H9 (cell line): Measurements from ENCODE around the gene SHH. TPM values are rescaled to one million over a fixed set of nuclear protein-coding genes. Genes with fewer than 3 reads are reported as not detected.

Source experiments
- DNase-seq: peaks from one replicate; pipeline ENCODE4 v3.0.0-alpha.2; 2017
- H2AFZ ChIP-seq: one replicate; pipeline ENCODE4 v1.6.1; 2013; ENCODE audit warnings: mild to moderate bottlenecking, low read length, control low read depth, moderate library complexity
- H2AK5ac ChIP-seq: 2 replicates; pipeline ENCODE4 v1.6.1; 2013; ENCODE audit warnings: low read length, control low read depth, mixed read lengths; ENCODE audit not compliant: insufficient read length
- H2BK120ac ChIP-seq: one replicate; pipeline ENCODE4 v1.6.1; 2013; ENCODE audit warnings: low read depth, mild to moderate bottlenecking, low read length, control low read depth, inconsistent platforms; ENCODE audit not compliant: poor library complexity, severe bottlenecking
- H2BK12ac ChIP-seq: 2 replicates; pipeline ENCODE4 v1.6.1; 2013; ENCODE audit warnings: low read length, control low read depth, mixed read lengths, low read depth; ENCODE audit not compliant: insufficient read length
- H2BK15ac ChIP-seq: 2 replicates; pipeline ENCODE4 v1.6.1; 2013; ENCODE audit warnings: low read depth, low read length, control low read depth
- H2BK20ac ChIP-seq: one replicate; pipeline ENCODE4 v1.6.1; 2013; ENCODE audit warnings: low read depth, mild to moderate bottlenecking, low read length, control low read depth, inconsistent platforms; ENCODE audit not compliant: poor library complexity, severe bottlenecking
- H2BK5ac ChIP-seq: 2 replicates; pipeline ENCODE4 v1.6.1; 2013; ENCODE audit warnings: low read length, control low read depth, mixed read lengths; ENCODE audit not compliant: insufficient read length
- H3K14ac ChIP-seq: 2 replicates; pipeline ENCODE4 v1.6.1; 2013; ENCODE audit warnings: low read length, control low read depth; ENCODE audit not compliant: insufficient read depth
- H3K18ac ChIP-seq: 2 replicates; pipeline ENCODE4 v1.6.1; 2013; ENCODE audit warnings: low read depth, mild to moderate bottlenecking, mixed read lengths, low read length, control low read depth; ENCODE audit not compliant: insufficient read length
- H3K23ac ChIP-seq: 2 replicates; pipeline ENCODE4 v1.6.1; 2013; ENCODE audit warnings: low read length, control low read depth, mixed read lengths, low read depth; ENCODE audit not compliant: insufficient read length
- H3K23me2 ChIP-seq: 2 replicates; pipeline ENCODE4 v1.6.1; 2013; ENCODE audit warnings: low read depth, mild to moderate bottlenecking, mixed read lengths, low read length, control low read depth; ENCODE audit not compliant: insufficient read length, poor library complexity, severe bottlenecking
- H3K27ac ChIP-seq: 2 replicates; pipeline ENCODE4 v1.5.1; 2013; ENCODE audit warnings: low read length, control low read depth, mixed read lengths, low read depth; ENCODE audit not compliant: insufficient read length
- H3K27me3 ChIP-seq: 2 replicates; pipeline ENCODE4 v1.6.1; 2013; ENCODE audit warnings: low read length, control low read depth, inconsistent platforms; ENCODE audit not compliant: insufficient read depth
- H3K4ac ChIP-seq: 2 replicates; pipeline ENCODE4 v1.6.1; 2013; ENCODE audit warnings: low read depth, mild to moderate bottlenecking, control low read depth, inconsistent platforms, low read length, moderate library complexity
- H3K4me1 ChIP-seq: 2 replicates; pipeline ENCODE4 v1.6.1; 2013; ENCODE audit warnings: low read length, control low read depth, inconsistent platforms; ENCODE audit not compliant: insufficient read depth
- H3K4me2 ChIP-seq: 2 replicates; pipeline ENCODE4 v1.6.1; 2013; ENCODE audit warnings: low read length, control low read depth, mixed read lengths; ENCODE audit not compliant: insufficient read length, insufficient read depth
- H3K56ac ChIP-seq: 2 replicates; pipeline ENCODE4 v1.6.1; 2013; ENCODE audit warnings: low read depth, mild to moderate bottlenecking, mixed read lengths, low read length, control low read depth; ENCODE audit not compliant: insufficient read length
- H3K79me1 ChIP-seq: 2 replicates; pipeline ENCODE4 v1.6.1; 2013; ENCODE audit warnings: low read depth, mild to moderate bottlenecking, moderate library complexity, low read length, control low read depth, inconsistent platforms; ENCODE audit not compliant: insufficient read depth, poor library complexity, severe bottlenecking
- H3K79me2 ChIP-seq: 2 replicates; pipeline ENCODE4 v1.6.1; 2013; ENCODE audit warnings: low read length, control low read depth, inconsistent platforms; ENCODE audit not compliant: insufficient read depth
- H3K9ac ChIP-seq: 2 replicates; pipeline ENCODE4 v1.6.1; 2013; ENCODE audit warnings: low read length, control low read depth, mixed read lengths; ENCODE audit not compliant: insufficient read length; ENCODE audit errors: extremely low read depth
- H3K9me3 ChIP-seq: one replicate; pipeline ENCODE4 v1.6.1; 2013; ENCODE audit warnings: low read depth, low read length, inconsistent platforms; ENCODE audit not compliant: control insufficient read depth
- H3T11ph ChIP-seq: one replicate; pipeline ENCODE4 v1.6.1; 2013; ENCODE audit warnings: mild to moderate bottlenecking, low read length, control low read depth, inconsistent platforms
- H4K20me1 ChIP-seq: one replicate; pipeline ENCODE4 v1.6.1; 2013; ENCODE audit not compliant: control insufficient read depth, insufficient read length, insufficient read depth
- H4K5ac ChIP-seq: 2 replicates; pipeline ENCODE4 v1.6.1; 2013; ENCODE audit warnings: low read depth, mild to moderate bottlenecking, mixed read lengths, low read length, control low read depth; ENCODE audit not compliant: insufficient read length
- H4K8ac ChIP-seq: replicated peaks from 2 replicates; pipeline ENCODE4 v1.6.1; 2013; ENCODE audit warnings: low read length, control low read depth, mixed read lengths, low read depth; ENCODE audit not compliant: insufficient read length
- H4K91ac ChIP-seq: 2 replicates; pipeline ENCODE4 v1.6.1; 2013; ENCODE audit warnings: low read depth, mild to moderate bottlenecking, moderate library complexity, mixed read lengths, low read length, control low read depth; ENCODE audit not compliant: insufficient read length
- H3K27ac Mint-ChIP-seq, 3 experiments: 2 replicates in 2 of 3; 3 replicates in 1 of 3; pipeline ENCODE4 v1.8.0; 2020 to 2021; ENCODE audit warnings: mixed read lengths in 3 of 3, mild to moderate bottlenecking in 1 of 3, moderate library complexity in 1 of 3
- H3K27me3 Mint-ChIP-seq: 2 replicates; pipeline ENCODE4 v1.8.0; 2021; ENCODE audit warnings: low read depth, mild to moderate bottlenecking, moderate library complexity, mixed read lengths
- H3K36me3 Mint-ChIP-seq, 3 experiments: 2 replicates in 2 of 3; 3 replicates in 1 of 3; pipeline ENCODE4 v1.8.0; 2020 to 2021; ENCODE audit warnings: low read depth in 3 of 3, mixed read lengths in 3 of 3; ENCODE audit not compliant: insufficient read depth in 1 of 3
- H3K4me1 Mint-ChIP-seq, 2 experiments: 2 replicates each; pipeline ENCODE4 v1.8.0; 2020; ENCODE audit warnings: mixed read lengths in 2 of 2
- H3K4me3 Mint-ChIP-seq, 2 experiments: 2 replicates in 1 of 2; 3 replicates in 1 of 2; pipeline ENCODE4 v1.8.0; 2020 to 2021; ENCODE audit warnings: mild to moderate bottlenecking in 2 of 2, mixed read lengths in 2 of 2, moderate library complexity in 1 of 2
- H3K9me3 Mint-ChIP-seq, 2 experiments: 2 replicates in 1 of 2; 3 replicates in 1 of 2; pipeline ENCODE4 v1.8.0; 2020; ENCODE audit warnings: mild to moderate bottlenecking in 2 of 2, mixed read lengths in 2 of 2, moderate library complexity in 1 of 2
- WGBS: extraction: QIAGEN DNeasy Blood & Tissue Kit; methylation state at CpG from one replicate; pipeline ENCODE4 v1.1.7; 2013; ENCODE audit warnings: missing lambda C conversion rate, low lambda C conversion rate, mixed read lengths; ENCODE audit not compliant: insufficient read length; ENCODE audit errors: extremely low coverage; 5-methylcytosine and 5-hydroxymethylcytosine counted together
- total RNA-seq: library from RNA; stranded (reverse); gene quantifications from 2 replicates; pipeline ENCODE4 v1.2.1, GENCODE V29; 2021
- TF ChIP-seq, protein P1 (sequence below): fragments of 200-600 bp; sonication (generic); conservative IDR thresholded peaks from 3 replicates; pipeline ENCODE4 v1.8.0; 2021; ENCODE audit warnings: antibody characterized with exemption, mild to moderate bottlenecking

Gene SHH
- total RNA-seq, 1 experiment from 2014 or later: 0.07 TPM

- no peaks in the 10 kb centered on the region for H3K79me1 ChIP-seq
- H3K27ac ChIP-seq: no peak overlapping the region
- Mint-ChIP-seq H3K4me3 (no peak overlapping the region), H3K9me3 (peaks cover 2 to 8% of the 10 kb centered on the region in 2 experiments; a peak in 2 of 5 replicates), H3K36me3 (peaks cover 0 to 3% (median 0%) of the 10 kb centered on the region in 3 experiments; a peak in 3 of 7 replicates), H3K4me1 (peaks cover 0 to 3% of the 10 kb centered on the region in 2 experiments; a peak in 2 of 4 replicates), H3K27ac (no peak overlapping the region), H3K27me3 (peaks cover 69% of the 10 kb centered on the region)
- H4K8ac ChIP-seq: no peak overlapping the region
- H2BK20ac ChIP-seq: no peak overlapping the region
- H4K20me1 ChIP-seq: no peaks in the 10 kb centered on the region
- H3K23ac ChIP-seq: no peak overlapping the region
- H2BK12ac ChIP-seq: no peak overlapping the region
- H3K27me3 ChIP-seq: peaks cover 23% of the 10 kb centered on the region; the same call in 1 of the 2 replicates
- no peak overlapping the region for H3K14ac ChIP-seq
- no peaks in the 10 kb centered on the region for H3K9me3 ChIP-seq
- no peak overlapping the region for H2AK5ac ChIP-seq
- TF ChIP-seq, protein P1, sequence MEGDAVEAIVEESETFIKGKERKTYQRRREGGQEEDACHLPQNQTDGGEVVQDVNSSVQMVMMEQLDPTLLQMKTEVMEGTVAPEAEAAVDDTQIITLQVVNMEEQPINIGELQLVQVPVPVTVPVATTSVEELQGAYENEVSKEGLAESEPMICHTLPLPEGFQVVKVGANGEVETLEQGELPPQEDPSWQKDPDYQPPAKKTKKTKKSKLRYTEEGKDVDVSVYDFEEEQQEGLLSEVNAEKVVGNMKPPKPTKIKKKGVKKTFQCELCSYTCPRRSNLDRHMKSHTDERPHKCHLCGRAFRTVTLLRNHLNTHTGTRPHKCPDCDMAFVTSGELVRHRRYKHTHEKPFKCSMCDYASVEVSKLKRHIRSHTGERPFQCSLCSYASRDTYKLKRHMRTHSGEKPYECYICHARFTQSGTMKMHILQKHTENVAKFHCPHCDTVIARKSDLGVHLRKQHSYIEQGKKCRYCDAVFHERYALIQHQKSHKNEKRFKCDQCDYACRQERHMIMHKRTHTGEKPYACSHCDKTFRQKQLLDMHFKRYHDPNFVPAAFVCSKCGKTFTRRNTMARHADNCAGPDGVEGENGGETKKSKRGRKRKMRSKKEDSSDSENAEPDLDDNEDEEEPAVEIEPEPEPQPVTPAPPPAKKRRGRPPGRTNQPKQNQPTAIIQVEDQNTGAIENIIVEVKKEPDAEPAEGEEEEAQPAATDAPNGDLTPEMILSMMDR: no peak; the same call in 2 of the 3 replicates
- no peak overlapping the region for H3K18ac ChIP-seq
- H2BK5ac ChIP-seq: no peak overlapping the region
- no peak overlapping the region for H2BK15ac ChIP-seq
- no peaks in the 10 kb centered on the region for H3K79me2 ChIP-seq
- no peak overlapping the region for H2BK120ac ChIP-seq
- H3T11ph ChIP-seq: no peak overlapping the region
- H3K4me1 ChIP-seq: no peaks in the 10 kb centered on the region
- H4K5ac ChIP-seq: no peak overlapping the region
- no peak overlapping the region for H3K56ac ChIP-seq
- no peak overlapping the region for H3K9ac ChIP-seq
- no CpG with 5 or more reads among the region's 38 CpGs for WGBS
- DNase-seq: no peak
- H2AFZ ChIP-seq: no peak overlapping the region
- H3K4me2 ChIP-seq: no peak overlapping the region
- peaks cover 3% of the 10 kb centered on the region for H3K23me2 ChIP-seq
- no peak overlapping the region for H3K4ac ChIP-seq
- H4K91ac ChIP-seq: no peak overlapping the region
Observed at GRCh38 chr7:155797262-155798250, 14.7 kb downstream of the SHH start.
